LNCaP clone FGC (cell line): ENCODE data around the gene TTN.

Experiments
- DNase-seq: peaks from one replicate; pipeline ENCODE4 v3.0.0-alpha.2; 2011; ENCODE audit warnings: low read depth
- H3K4me3 ChIP-seq: 2 replicates; pipeline ENCODE4 v1.5.1; 2011; ENCODE audit warnings: mild to moderate bottlenecking, low read depth, low read length, control low read depth
- CTCF ChIP-seq: IDR thresholded peaks from 2 replicates; pipeline ENCODE4 v1.5.1; 2012; ENCODE audit warnings: mild to moderate bottlenecking; ENCODE audit not compliant: control insufficient read depth, insufficient read depth; ENCODE audit errors: extremely low read depth

Gene TTN

GRCh38 chr2:178731300-178731699 lies 75.9 kb downstream of the TTN start:
- H3K4me3 ChIP-seq, result no peak overlapping the region
- DNase-seq, result no peak
- TF ChIP-seq CTCF, result no peak

GRCh38 chr2:178730049-178730448 lies 77.2 kb downstream of the TTN start:
- no peak overlapping the region for H3K4me3 ChIP-seq
- no peak for DNase-seq
- TF ChIP-seq CTCF, result no peak

- TF ChIP-seq CTCF, result no peak
- no peak for DNase-seq
These were observed 83.4 kb downstream of the TTN start for GRCh38 chr2:178723786-178724346.

GRCh38 chr2:178722296-178722695 lies 84.9 kb downstream of the TTN start:
- no peak for DNase-seq
- TF ChIP-seq CTCF, result no peak
- no peak overlapping the region for H3K4me3 ChIP-seq

More at GRCh38 chr2:178723786-178724346, 83.4 kb downstream of the TTN start:
- H3K4me3 ChIP-seq, result no peak overlapping the region

- no peak for DNase-seq
- no peak overlapping the region for H3K4me3 ChIP-seq
- no peak for TF ChIP-seq CTCF
These were observed 88.2 kb downstream of the TTN start for GRCh38 chr2:178718988-178719387.

GRCh38 chr2:178718283-178718682 lies 88.9 kb downstream of the TTN start:
- H3K4me3 ChIP-seq, result no peak overlapping the region
- DNase-seq, result no peak
- no peak for TF ChIP-seq CTCF

DNA sequence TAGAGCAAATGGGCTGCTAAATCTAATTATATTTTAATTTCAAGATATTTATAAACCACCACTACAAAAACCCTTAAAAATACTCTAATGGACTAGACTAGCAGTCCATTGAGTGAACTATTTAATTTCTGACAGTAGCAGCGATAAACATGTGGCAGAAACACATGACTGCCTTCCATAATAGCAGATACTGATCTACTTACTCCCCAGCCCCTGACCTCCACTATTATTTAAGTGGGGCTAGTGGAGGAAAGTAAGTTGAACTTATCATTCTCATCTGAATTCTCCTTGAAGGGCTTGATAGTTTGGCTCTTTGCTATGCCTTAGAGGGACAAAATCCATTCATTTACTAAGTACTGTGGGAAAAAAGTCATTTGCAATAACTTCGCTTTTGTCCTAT lies 90.8 kb downstream of the TTN start:
- H3K4me3 ChIP-seq, result no peak overlapping the region
- TF ChIP-seq CTCF, result no peak
- no peak for DNase-seq
